ENCODE results near the gene CDC25C.

CDC25C gene

DNA sequence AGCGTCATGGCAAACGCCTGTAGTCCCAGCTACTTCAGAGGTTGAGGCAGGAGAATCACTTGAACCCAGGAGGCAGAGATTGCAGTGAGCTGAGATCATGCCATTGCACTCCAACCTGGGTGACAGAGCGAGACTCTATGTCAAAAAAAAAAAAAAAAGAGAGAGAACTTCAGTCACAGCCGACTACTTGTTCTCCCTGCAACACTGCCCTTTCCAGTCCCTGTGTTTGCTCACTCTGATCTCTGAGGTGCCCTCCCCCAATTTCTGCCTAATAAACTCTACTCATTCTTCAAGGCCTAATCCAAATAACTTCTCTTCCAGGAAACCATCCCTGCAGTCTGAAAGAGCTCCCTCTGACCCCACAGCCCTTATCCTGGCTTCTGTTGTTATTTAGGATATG, 85.3 kb downstream of the CDC25C start:
- ChIA-PET CTCF (interaction anchor here (0.6 kb wide), 1 partner anchor 23 kb away, joined by 4 read pairs; no protein-coding TSS in a partner anchor), POLR2A (ENCODE audit: low non-redundant PET) (no interaction called here)
- H3K27ac ChIP-seq, result no peak overlapping the region
- TF ChIP-seq, protein P1, sequence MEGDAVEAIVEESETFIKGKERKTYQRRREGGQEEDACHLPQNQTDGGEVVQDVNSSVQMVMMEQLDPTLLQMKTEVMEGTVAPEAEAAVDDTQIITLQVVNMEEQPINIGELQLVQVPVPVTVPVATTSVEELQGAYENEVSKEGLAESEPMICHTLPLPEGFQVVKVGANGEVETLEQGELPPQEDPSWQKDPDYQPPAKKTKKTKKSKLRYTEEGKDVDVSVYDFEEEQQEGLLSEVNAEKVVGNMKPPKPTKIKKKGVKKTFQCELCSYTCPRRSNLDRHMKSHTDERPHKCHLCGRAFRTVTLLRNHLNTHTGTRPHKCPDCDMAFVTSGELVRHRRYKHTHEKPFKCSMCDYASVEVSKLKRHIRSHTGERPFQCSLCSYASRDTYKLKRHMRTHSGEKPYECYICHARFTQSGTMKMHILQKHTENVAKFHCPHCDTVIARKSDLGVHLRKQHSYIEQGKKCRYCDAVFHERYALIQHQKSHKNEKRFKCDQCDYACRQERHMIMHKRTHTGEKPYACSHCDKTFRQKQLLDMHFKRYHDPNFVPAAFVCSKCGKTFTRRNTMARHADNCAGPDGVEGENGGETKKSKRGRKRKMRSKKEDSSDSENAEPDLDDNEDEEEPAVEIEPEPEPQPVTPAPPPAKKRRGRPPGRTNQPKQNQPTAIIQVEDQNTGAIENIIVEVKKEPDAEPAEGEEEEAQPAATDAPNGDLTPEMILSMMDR (conservative IDR thresholded peaks at IDR 0.05; ENCODE audit: low read depth), result no peak
- no peak for DNase-seq (ENCODE audit: low spot score)

DNA sequence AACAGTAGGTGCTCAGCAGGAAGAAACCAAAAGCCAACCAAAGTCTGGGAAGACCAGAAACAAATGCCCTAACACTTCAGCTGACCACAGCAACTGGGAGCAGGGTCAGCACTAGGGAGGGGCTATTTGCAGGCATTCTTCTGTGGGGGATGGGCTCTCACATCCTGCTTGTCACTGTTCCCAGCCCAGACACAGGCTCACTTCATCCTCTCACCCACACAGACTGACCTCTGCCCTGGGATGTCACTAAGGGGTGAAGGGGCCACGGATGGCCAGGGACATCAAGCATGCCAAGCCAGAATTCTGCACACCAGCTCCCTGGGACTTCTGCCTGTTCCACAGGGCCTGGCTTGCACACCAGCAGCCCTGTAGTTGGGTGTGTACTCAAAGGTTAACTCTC, 85.9 kb downstream of the CDC25C start:
- no peak overlapping the region for H3K27ac ChIP-seq
- ChIA-PET POLR2A (ENCODE audit: low non-redundant PET) (no interaction called here), CTCF (no interaction called here)
- DNase-seq (ENCODE audit: low spot score), result no peak
- TF ChIP-seq, protein P1 (conservative IDR thresholded peaks at IDR 0.05; ENCODE audit: low read depth), result no peak

DNA sequence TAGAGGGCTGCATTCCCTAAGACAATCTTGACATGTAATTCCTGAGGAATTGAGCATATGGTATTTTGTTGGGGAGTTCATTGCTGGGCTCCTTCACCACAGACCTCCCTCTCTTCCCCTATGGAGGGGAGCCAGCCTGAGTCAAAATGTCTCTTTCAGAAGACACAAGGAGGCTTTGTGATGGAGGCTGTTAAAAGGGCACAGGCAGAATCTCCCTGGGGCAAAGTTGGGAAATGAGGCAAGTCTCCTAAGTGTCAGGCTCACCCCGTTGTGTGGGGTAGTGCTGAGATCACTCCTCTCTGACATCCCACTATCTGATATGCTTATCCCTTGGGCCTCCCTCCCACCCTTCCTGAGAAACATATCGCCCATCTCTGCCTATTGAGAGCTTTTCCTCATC, 87.8 kb downstream of the CDC25C start:
- H3K27ac ChIP-seq, result no peak overlapping the region
- POLR2A ChIA-PET (ENCODE audit: low non-redundant PET), result no interaction called here
- CTCF ChIA-PET, result interaction anchor here (0.6 to 2.2 kb wide), 2 partner anchors 21 to 193 kb away, joined by 4 to 8 read pairs; no protein-coding TSS in a partner anchor
- TF ChIP-seq, protein P1 (conservative IDR thresholded peaks at IDR 0.05; ENCODE audit: low read depth), result no peak
- DNase-seq (ENCODE audit: low spot score), result no peak

DNA sequence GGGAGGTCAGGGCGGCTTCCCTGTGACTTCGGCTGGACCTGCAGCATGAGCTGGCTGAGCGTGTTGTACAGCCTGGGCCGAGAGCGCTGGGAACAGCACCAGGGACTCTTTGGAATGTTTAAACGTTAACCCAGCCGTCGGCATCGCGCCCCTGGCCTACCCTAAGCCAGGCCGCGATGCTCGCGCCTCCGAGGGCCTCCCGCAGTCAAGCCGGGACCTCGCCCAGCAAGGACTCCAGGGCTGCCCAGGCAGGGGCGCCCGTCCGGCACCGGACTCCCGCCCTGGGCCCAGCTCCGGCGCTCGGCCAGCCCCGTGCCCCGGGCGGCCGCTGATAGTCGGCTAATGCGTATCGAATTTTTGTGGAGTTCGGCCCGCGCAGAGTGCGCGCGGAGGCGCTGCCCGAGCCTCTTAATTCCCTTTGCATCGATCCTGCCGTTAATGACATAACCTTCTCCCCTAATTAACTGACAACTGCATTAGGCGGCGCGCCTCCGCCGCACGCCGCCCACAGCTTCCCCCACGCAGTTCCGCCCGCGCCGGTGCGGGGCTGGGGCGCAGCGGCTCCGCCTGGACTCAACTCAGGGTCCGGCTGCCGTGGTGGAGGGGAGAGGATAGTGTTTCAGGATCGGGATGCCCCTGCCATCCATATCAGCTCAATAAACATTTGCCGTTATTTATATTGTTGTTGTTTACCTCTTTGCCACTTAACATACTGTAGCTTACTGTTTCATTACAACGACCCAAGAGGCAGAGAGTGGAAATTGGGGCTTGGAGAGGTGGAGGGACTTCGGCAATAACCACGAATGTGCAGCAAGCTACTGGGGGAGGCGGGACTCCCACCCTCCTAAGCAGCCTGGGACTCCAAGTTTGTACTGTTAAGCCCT, 89.7 kb downstream of the CDC25C start:
- ChIA-PET POLR2A (ENCODE audit: low non-redundant PET) (no interaction called here), CTCF (interaction anchor here (0.6 to 1.0 kb wide), 4 partner anchors 25 to 1646 kb away, joined by 3 to 4 read pairs (median 3); no protein-coding TSS in a partner anchor)
- H3K27ac ChIP-seq, result no peak overlapping the region
- no peak for DNase-seq (ENCODE audit: low spot score)
- TF ChIP-seq, protein P1 (conservative IDR thresholded peaks at IDR 0.05; ENCODE audit: low read depth), result no peak

DNA sequence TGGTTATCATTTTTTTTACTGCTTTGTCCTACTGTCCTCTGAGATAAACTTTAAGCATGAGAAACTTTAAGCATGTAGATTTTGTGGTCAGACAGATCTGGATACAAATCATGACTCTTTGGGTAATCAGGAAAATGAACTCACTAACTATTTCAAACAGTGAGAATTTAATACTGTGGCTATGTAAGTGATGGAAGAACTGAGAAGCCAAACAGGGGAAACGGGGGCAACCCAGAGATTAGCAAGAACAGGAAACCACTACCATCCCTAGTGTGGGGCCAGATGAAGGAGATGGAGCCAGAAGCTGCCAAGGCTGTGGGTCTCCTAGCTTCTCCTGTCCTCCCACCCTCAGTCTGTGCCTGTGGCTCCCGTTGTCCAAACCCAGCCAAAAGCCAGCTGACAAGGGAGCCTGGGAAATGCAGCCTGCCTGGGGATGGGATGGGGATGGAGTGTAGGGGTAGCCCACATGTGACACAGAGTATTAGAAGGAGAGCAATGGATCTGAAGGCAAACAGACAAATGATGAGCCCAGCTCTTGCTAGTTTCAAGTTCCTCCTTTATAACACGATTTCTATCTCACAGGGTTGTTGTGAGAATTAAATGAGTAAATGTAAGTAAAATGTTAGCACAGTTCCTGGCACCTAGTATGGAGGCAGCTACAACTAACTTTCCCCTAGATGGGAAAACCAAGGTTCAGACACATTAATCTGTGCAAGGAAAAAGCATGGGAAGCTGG, 90.8 kb downstream of the CDC25C start:
- TF ChIP-seq, protein P1 (conservative IDR thresholded peaks at IDR 0.05; ENCODE audit: low read depth), result no peak
- no peak for DNase-seq (ENCODE audit: low spot score)
- ChIA-PET CTCF (interaction anchor here (0.5 to 0.6 kb wide), 2 partner anchors 15 to 110 kb away, joined by 3 to 4 read pairs; no protein-coding TSS in a partner anchor), POLR2A (ENCODE audit: low non-redundant PET) (interaction anchor here (0.9 kb wide), 1 partner anchor 20 kb away, joined by 3 read pairs; no protein-coding TSS in a partner anchor)
- H3K27ac ChIP-seq, result no peak overlapping the region

DNA sequence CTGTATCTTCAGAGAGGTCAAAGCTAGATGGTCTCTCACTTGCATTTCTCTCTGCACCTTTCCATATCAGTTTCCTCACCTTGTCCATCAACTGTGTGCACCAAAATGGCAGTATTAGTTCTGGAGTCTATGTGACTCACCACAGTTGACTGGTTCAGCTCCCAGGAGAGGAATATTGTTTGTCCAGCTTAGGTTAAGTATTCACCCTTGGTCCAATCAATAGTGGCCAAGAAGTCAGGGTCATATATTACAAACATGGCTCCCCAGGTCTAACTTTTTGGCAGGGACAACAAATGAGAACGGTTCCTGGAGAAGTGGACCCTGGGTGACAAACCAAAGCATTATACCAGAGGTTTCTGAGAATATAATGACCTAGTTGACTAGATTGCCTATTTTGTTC, 93.6 kb downstream of the CDC25C start:
- ChIA-PET POLR2A (ENCODE audit: low non-redundant PET) (no interaction called here), CTCF (interaction anchor here (1.7 kb wide), 1 partner anchor 14 kb away, joined by 6 read pairs; no protein-coding TSS in a partner anchor)

More for the DNA sequence above, 93.6 kb downstream of the CDC25C start:
- no peak for DNase-seq (ENCODE audit: low spot score)
- TF ChIP-seq, protein P1 (conservative IDR thresholded peaks at IDR 0.05; ENCODE audit: low read depth), result no peak
- no peak overlapping the region for H3K27ac ChIP-seq

Measured in RWPE1 (cell line).